NCI-H1105 treated with DMSO at 0.1 percent for 48 hours (cell line): ENCODE measurements around the gene NPR2.

Source experiments
- DNase-seq: peaks from one replicate; lab custom pipeline; 2025; lab: John Stamatoyannopoulos, UW

NPR2 gene

GRCh38 chr9:35832814-35833213 lies 41.4 kb downstream of the NPR2 start:
- DNase-seq = no peak

GRCh38 chr9:35834260-35835215 lies 43.1 kb downstream of the NPR2 start:
- DNase-seq = no peak

GRCh38 chr9:35835216-35835632 lies 43.8 kb downstream of the NPR2 start:
- DNase-seq = no peak

- no peak for DNase-seq
Measured at GRCh38 chr9:35835766-35836165, 44.4 kb downstream of the NPR2 start.

- no peak for DNase-seq
Measured at GRCh38 chr9:35836595-35836994, 45.2 kb downstream of the NPR2 start.

- DNase-seq = no peak
Measured at GRCh38 chr9:35839926-35840325, 48.5 kb downstream of the NPR2 start.

- DNase-seq = no peak
Measured at GRCh38 chr9:35840881-35841644, 49.7 kb downstream of the NPR2 start.

GRCh38 chr9:35841645-35841900 lies 50.2 kb downstream of the NPR2 start:
- no peak for DNase-seq

- DNase-seq = no peak
Measured at GRCh38 chr9:35842020-35842745, 50.8 kb downstream of the NPR2 start.

GRCh38 chr9:35842795-35843194 lies 51.4 kb downstream of the NPR2 start:
- DNase-seq = no peak

- no peak for DNase-seq
Measured at GRCh38 chr9:35844628-35845270, 53.4 kb downstream of the NPR2 start.

- no peak for DNase-seq
Measured at GRCh38 chr9:35845824-35846771, 54.7 kb downstream of the NPR2 start.

- no peak for DNase-seq
Measured at GRCh38 chr9:35847792-35848572, 56.6 kb downstream of the NPR2 start.

- no peak for DNase-seq
Measured at GRCh38 chr9:35852267-35852815, 61.0 kb downstream of the NPR2 start.

GRCh38 chr9:35852876-35853865 lies 61.8 kb downstream of the NPR2 start:
- DNase-seq = no peak

- no peak for DNase-seq
Measured at GRCh38 chr9:35854091-35854762, 62.8 kb downstream of the NPR2 start.

GRCh38 chr9:35856206-35856605 lies 64.8 kb downstream of the NPR2 start:
- no peak for DNase-seq

GRCh38 chr9:35856882-35857281 lies 65.5 kb downstream of the NPR2 start:
- DNase-seq = no peak
